Activated CD4-positive, CD25-positive, alpha-beta regulatory T cell treated with anti-CD3 and anti-CD28 coated beads, Interleukin-2, amount 50 U/mL, for 24 hours (primary cell): ENCODE data around the gene TLR6.

Source experiments
- ATAC-seq, 2 donors: fragments of 150-1000 bp; cut with Tn5 transposase; one replicate each; pipeline ENCODE4 v1.10.0; 2021; ENCODE audit warnings: mild to moderate bottlenecking in 1 of 2, moderate library complexity in 1 of 2

The TLR6 gene

DNA sequence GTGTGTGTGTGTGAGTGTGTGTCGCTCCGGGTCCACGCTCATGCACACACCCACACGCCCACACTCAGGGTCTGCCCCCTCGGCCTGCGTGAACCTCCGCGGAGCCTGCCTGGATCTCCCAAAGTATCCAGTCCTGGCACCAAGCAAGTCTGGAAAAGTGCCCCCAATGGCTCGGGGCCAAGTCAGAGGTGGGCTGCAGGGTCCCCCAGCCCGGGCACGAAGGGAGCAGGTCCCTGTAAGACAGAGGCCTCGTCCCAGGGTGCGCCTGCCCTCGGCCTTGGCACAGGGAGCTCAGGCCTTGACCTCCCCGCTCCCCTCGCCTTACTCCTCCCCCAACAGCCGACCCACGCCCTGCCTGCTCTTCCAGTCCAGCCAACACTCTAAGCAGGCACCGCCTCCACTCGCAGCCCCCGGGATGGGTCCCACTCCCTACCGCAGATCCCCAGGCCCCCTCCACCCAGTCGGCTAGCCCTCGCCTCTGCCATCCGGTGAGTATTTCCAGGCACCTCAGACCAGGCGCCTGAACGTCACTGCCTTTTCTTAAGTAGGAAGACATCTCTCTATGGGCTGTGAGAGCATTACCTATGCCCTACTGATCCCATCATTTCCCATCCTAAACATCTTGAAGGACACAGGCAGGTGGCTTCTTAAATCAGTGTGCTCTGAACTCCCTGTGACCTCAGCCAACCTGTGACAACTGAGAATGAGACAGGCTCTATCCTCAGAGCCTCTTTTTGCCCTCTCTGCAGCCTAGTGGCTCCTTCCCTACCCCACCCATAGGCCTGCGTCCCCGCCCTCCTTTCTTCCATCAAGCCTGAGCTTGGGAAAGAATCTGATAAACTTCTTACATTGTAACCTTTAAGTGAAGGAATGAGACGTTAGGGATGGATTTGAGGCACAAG is 11.7 kb upstream of the TLR6 start:
- no peak for ATAC-seq

DNA sequence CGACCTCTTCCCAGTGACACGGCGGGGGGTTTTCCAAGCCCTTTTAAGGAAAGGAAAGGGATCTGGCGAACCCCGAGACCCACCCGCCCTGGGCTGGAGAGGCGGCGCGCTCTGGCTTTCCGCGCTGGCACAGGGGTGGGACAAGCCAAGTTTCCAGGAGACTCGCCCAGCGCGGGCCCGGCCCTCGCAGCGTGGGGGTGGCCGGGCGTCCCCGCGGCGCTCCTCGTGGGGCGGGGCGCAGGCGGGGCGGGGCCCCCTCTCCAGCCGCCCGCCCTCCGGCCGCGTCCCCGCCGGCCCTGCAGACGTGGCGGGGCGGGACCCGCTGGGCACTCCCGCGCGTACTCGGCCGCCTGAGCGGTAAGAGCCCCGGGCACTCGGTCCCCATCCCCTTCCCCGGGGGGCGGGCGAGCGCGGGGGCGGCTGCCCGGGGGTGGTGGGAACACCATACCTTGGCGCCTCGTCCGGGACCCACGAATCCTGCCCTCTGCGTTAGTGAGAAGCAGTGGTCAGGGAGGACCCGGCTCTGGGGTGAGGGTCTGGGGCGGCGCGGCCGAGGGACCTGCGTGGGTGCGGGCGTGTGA is 11.0 kb upstream of the TLR6 start, which contains the start of gene FAM114A1:
FAM114A1 (plus strand) TSS at position 329 of the 581 bp plus-strand sequence. CDS start 10,273 bp downstream, outside the sequence.
- ATAC-seq = peak; percentile 66 to 70

DNA sequence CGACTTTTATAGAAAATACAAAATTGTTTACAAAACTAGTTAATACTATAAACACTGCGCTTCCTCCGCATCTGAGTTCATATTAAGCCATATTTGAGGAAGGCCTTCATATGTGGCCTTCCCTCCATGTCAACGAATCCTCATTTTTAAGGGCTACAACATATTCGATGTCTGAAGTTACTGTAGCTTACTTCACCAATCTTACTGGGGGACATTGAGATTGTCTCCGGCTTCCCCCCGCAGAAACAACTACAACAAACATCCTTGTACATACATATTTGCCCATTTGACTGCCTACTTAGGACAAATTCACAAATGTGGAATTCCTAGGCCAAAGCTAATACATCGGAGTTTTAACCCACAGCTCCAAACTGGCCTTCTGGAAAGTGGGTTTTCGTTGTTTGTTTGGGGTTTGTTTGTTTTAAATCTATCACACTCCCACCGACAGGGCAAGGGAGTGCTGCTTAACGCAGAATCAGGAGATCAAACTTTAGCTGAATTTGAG is 10.4 kb upstream of the TLR6 start:
- ATAC-seq = no peak

DNA sequence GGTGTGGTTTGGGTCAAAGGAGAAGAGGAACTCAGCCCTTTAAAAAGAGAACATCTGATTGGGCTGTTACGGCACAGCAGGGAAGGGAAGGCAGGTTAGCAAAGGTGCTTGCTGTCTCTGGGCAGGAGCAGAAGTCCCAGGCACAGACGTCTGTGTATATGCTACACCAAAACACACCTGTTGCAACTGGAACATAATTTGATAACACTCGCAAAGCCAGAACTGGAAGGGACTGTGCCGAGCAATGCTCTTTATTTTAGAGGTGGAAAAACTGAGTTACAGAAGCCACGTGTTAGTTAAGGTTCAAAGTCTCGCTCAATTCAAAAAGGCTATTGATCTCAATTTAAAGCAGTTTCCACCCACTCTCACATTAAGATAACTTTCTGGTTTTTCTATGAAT is 8.8 kb upstream of the TLR6 start:
- ATAC-seq = peak in 1 of 2 donors; percentile 28

DNA sequence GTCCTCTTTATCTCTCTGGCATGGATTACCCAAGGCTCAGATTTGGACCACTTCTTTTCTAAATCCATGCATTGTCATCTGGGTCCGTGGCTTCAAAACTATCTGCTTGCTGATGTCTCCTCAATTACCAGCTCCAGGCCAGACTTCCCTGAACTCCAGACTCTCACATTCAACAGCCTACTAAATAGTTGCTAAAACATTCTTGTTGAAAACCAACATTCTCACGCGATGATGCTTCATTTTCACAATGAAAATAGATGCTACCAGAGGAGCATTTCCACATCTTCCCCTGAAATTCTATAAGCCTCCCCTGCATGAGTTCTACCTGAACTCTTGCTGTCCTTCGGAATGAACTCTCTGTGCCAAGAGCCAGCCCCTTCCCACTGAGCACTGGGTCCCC is 5.2 kb upstream of the TLR6 start:
- no peak for ATAC-seq

DNA sequence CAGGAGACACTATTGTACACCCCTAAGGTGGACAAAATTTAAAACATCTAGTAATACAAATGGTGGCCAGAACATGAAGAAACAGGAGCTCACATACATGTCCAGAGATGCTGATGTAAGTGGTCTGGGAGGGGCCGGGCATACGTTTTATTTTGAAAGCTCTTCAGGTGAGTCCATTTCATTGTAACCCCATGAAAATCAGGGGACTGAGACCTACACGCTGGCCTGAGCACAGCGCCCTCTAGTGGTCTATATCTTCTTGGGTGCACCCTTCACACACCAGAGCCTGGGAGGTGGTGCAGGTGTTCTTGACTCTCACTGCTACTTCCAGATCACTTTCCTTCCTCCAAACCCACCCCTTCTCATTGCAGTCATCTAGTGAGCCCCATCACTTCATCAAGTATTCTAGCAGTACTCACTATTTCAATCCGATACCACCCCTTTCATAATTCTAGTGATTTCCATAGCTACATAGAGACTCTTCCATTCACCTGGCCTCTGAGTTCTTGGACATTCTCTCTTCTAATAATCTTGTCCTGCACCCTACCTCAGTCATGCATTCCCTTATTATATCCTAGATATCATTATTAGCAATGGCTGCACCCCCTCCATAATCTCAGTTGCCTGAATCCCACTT is 4.3 kb upstream of the TLR6 start:
- ATAC-seq = peak; percentile 28 to 38

DNA sequence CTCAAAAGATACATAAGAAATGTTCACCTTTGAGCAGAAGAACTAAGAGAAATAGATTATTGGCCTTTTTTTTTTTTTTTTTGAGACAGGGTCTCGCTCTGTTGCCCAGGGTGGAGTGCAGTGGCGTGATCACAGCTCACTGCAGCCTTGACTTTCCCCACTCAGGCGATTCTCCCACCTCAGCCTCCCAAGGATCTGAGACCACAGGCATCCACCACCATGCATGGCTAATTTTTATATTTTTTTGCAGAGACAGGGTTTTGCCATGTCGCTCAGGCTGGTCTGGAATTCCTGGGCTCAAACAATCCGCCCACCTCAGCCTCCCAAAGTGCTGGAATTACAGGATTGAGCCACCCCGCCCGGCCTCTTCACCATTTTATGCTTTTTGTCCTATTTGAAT is 2.9 kb upstream of the TLR6 start:
- no peak for ATAC-seq

DNA sequence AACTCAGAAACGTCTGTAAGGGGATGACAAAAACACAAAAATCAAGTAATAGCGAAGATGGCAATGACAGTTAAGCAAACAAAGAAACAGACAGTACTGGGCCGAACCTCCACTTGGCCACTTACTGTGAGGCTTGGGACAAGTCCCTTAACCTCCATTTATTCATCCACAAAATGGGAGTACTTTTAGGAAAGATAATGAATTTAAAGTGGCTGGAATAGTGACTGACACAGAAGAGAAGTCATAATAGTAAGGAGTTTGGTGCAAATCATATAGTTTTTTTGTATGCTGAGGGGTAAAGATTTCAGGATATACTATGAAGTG is 1.4 kb upstream of the TLR6 start:
- no peak for ATAC-seq

DNA sequence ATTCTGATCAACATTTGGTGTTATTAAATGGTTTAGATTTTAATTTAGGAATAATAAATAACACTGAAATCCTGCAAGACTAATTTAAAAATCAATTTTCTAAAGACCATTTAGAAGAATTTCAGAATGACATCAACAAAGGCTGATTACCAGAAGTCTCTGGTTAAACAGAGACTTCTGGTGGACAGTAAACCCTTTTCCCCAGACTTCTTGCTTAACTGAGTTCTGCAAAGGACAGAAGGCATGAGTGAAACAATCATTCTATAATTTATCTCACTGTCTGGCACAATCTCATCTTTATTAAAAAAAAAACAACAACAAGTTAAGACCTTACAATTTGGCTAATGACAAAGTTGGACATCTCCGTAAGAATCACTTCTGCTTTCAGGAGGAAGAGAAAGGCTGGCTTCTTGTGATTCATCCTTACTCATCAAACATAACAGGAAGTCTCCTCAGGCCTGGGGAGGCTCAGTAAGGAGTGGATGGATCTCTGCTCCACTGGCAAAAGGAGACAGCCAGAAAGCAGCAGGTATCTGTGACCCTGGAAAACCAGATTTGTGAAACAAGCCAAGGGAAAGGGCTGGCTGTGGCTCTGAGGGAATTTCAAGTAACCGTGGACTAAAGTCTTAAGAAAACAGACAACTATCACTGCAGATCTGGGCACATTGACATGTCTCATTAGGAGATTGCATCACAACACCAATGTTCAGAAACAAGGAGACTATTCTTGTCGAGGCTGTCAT is 908 bp upstream of the TLR6 start:
- ATAC-seq = peak; percentile 86

DNA sequence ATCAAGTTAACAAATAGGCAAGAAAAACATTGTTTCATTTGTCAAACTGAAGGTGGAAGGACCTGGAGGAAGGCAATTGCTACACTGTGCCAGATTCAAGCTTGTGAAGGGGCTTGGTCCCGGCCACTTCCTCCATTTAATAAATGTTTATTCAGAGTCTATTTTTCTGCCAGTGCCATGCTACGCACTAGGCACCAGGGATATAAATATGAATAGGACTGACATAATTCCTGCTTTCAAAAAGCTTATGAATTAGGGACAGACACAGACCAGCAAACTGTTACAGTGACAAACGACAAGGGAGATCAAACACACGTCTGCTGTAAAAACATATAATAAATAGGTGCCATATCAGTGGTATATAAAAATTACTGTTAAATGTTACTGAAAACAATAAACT is 571 bp downstream of the TLR6 start:
- no peak for ATAC-seq

DNA sequence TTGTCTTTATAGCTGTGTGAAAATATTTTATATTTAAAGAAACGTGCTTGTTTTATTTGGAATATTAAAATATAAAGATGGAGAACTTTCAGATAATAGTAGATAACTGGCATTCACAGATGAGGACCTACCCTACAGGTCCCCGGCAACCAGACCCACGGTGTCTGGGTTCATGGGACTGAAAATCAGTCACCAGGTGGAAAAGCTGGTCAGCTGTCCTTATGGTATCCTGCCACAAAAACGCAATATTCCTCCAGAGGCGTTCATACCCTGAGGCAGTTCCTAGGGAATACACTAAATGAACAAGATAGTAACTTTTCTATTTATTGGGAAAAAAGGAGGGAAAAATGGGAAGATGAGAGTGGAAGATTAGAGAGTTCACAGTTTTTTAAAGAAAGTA is 1.2 kb downstream of the TLR6 start:
- no peak for ATAC-seq

DNA sequence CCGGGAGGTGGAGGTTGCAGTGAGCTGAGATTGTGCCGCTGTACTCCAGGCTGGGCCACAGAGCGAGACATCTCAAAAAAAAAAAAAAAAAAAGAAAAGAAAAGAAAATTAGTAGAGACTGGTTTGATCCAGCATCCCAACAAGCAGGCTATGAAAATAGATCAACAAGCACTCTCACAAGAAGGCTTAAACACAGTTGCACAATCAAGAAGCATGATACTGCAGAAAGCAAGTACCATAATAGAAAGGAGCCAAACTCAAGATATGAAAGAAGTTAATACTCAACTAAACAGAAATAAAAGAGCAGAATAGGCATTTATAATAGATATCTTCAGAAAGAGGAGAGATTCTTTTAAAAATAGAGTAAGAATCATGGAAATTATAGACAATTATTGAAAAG is 10.6 kb downstream of the TLR6 start:
- no peak for ATAC-seq

DNA sequence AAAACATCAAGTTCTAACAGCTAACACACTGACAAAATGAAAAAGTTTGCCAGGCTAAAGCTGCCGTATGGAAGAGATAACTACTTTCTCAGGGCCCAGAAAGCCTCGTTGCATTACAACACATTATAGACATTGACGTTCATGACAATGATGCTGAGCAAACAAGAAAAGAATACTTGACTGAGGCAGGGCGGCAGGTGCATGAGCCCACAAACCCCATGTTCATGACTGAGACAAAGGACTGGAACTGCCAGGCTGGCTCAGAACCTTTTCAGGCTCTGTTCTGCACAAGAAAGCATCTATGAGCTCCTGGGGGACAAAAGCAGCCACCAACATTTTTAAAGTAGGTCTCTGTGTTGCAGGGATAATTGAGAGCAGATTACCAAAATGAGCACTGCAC is 13.6 kb downstream of the TLR6 start:
- no peak for ATAC-seq

DNA sequence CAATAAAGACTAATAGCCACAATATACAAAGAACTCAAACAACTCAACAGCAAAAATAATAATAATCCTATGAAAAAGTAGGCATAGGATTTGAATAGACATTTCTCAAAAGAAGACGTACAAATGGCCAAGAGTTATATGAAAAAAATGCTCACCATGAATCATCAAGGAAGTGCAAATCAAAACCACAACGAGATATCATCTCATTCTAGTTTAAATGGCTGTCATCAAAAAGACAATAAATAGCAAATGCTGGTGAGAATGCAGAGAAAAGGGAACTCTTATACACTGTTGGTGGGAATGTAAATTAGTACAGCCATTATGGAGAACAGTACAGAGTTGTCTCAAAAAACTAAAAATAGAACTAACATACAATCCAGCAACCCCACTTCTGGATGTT is 18.8 kb downstream of the TLR6 start:
- ATAC-seq = peak; percentile 82 to 83

DNA sequence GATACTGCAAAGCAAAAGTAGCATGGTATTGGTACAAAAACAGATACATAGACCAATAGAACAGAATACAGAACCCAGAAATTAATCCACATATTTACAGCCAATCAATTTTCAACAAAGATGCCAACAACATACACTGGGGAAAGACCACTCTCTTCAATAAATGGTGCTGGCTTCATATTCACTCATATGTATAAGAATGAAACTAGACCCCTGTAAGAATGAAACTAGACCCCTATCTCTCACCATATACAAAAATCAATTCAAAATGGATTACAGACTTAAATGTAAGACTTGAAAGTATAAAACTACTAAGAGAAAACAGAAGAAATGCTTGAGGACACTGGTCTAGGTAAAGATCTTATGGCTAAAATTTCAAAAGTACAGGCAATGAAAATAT is 19.3 kb downstream of the TLR6 start:
- peak; percentile 66 to 71 for ATAC-seq

DNA sequence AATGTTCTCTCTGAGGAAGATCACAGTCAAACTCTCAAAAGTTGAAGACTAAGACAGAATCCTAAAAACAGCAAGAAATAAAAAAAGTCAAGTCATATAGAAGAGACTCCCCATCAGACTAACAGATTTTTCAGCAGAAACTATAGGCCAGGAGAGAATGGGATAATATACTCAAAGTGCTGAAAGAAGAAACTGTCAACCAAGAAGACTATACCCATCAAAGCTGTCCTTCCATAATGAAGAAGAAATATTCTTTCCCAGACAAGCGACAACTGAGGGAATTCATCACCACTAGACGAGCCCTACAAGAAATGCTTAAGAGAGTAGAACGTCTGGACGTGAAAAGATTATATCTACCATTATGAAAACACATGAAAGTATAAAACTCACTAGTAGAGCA is 22.0 kb downstream of the TLR6 start:
- no peak for ATAC-seq

DNA sequence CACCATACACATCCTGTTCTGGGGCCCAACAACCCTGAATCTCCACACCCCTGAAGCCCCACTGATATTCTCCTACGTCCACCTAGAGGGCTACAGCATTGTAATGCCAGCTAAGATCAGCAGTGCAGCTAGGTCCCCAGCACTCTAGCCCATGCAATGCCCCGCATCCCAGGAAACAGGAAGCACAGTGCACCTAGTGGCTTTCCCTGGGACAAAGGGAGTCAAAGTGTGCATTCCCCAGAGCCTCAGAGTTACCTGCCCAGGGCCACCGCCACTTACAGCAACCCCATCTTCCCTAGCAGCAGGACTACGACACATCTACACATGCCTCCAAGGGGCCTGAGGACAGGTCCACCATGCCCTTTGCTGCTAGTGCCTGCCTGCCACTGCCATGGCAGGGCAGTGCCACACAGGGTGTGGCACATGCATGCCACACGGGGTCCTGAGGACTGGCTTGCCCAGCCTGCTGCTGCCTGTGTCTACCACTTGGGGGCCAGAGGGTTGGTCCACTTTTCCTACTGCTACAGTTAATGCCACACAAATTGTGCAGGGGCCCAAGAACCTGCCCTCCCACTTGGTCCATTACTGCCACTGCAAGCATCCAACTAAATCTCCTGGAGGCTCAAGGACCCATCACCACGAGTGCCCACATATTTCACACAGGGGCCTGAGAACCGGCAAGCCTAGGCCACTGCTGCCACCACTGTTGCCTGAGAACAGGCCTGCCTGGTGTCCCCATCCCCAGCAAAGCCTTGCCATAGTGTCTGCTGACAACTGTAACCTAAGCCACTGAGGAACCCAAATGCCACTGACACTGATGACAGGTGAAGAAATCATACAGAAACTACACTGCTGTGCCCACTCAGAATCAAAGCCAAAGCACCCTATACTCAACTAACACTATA is 23.7 kb downstream of the TLR6 start:
- ATAC-seq = no peak

DNA sequence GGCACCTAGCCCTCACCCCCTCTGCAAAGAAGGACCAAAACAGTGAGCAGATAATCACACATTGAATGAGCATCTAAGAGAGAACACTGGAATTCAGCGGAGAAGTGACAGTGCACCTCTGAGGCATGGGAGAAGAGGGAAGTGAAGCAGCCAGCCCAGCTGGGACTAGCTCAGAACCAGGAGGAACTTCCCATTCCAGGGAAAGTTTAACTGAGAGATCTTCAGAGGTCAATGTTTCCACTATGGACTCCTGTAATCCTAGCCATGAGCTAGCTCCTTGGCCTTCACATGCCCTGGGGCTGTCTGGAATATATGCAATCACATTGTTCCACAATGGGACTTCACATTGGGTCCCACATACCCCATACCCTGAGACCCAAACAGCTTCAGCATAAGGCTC is 24.4 kb downstream of the TLR6 start:
- ATAC-seq = no peak

DNA sequence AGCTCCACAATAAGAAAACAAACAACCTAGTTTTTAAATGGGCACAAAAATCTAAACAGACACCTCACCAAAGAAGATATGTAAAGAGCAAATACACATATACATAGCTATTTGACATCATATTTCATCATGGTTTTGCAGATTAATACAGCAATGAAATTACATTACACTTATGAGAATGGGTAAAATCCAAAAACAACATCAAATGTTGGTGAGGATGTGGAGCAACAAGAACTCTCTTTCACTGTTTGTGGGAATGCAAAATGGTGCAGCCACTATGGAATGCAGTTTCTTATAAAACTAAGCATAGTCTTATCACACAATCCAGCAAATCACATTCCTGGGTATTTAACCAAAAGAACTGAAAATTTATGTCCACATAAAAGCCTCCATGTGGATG is 25.0 kb downstream of the TLR6 start:
- no peak for ATAC-seq

DNA sequence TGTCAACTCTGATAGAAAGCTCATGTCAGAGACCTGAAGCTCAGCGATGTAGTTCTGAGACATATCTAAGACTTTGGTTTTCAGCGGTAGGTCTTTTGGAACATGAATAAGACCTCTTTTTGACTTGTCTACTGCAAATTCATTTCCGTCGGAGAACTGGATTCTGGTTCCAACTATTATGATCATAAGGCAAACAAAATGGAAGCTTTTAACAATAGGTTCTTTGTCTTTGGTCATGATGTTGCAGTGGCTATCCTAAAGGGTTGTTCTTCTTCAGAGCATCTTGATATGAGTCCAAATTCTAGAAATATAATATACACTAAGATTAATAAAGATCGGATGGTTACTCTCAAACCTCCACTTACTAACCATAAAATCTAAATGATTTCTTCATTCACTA is 27.4 kb downstream of the TLR6 start:
- no peak for ATAC-seq

DNA sequence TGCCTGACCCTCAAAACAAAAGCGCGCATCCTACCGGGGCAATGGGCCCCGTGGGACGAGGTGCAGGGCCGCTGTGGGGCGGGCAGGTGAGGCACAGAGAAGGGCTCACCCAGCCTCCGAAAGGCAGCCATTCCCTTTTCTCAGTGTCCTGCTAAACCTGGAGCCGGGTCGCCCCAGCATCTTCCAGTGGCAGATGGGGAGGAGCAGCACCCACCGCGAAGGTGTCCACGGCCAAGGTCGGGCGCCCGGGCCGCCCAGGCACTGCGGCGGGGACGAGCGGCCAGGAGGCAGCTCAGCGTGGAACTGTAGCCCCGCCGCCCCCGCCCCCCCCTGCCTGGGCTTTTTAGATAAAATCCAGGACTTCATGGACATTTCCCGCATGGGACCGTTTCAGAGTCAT is 32.9 kb downstream of the TLR6 start:
- ATAC-seq = no peak

DNA sequence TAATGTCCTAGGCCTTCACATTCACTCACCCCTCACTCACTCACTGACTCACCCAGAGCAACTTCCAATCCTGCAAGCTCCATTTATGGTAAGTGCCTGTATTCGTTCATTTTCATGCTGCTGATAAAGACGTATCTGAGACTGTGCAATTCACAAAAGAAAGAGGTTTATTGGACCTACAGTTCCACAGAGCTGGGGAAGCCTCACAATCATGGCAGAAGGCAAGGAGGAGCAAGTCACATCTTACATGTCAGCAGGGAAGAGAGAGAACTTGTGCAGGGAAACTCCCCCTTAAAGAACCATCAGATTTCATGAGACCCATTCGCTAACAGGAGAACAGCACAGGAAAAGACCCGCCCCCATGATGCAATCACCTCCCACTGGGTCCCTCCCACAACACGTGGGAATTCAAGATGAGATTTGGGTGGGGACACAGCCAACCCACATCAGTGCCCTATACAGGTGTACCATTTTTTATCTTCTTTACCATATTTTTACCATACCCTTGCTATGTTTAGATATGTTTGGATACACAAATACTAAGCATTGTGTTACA is 33.8 kb downstream of the TLR6 start:
- ATAC-seq = no peak
